Mucosa of rectum (tissue), 2 donors: Measurements from ENCODE around the gene KIF5A.
A peak's percentile ranks its signal among the peaks of the same experiment; 100 is the strongest.

ENCODE experiments used
- H3K27ac ChIP-seq, 2 donors: one replicate each; pipeline ENCODE4 v1.7.0; 2013; ENCODE audit warnings: inconsistent platforms in 2 of 2, low read depth in 2 of 2, low read length in 2 of 2
- H3K27me3 ChIP-seq, 2 donors: one replicate each; pipeline ENCODE4 v1.7.0; 2013; ENCODE audit warnings: low read length in 2 of 2; ENCODE audit not compliant: control insufficient read depth in 2 of 2, insufficient read depth in 2 of 2
- H3K36me3 ChIP-seq, 2 donors: one replicate each; pipeline ENCODE4 v1.7.0; 2013; ENCODE audit warnings: low read length in 2 of 2; ENCODE audit not compliant: control insufficient read depth in 2 of 2, insufficient read depth in 2 of 2
- H3K4me1 ChIP-seq, 2 donors: one replicate each; pipeline ENCODE4 v1.7.0; 2013; ENCODE audit warnings: low read length in 2 of 2, mild to moderate bottlenecking in 1 of 2; ENCODE audit not compliant: control insufficient read depth in 2 of 2, insufficient read depth in 2 of 2
- H3K4me3 ChIP-seq, 2 donors: one replicate each; pipeline ENCODE4 v1.7.0; 2013; ENCODE audit warnings: low read length in 2 of 2
- H3K9ac ChIP-seq, 2 donors: one replicate each; pipeline ENCODE4 v1.7.0; 2013; ENCODE audit warnings: low read length in 2 of 2, low read depth in 1 of 2, mild to moderate bottlenecking in 1 of 2
- H3K9me3 ChIP-seq, 2 donors: one replicate each; pipeline ENCODE4 v1.7.0; 2013; ENCODE audit warnings: low read length in 2 of 2; ENCODE audit not compliant: control insufficient read depth in 2 of 2
- donor health status: healthy.
- donor health status: Normal muscosa, but diverticular disease.

KIF5A gene

DNA sequence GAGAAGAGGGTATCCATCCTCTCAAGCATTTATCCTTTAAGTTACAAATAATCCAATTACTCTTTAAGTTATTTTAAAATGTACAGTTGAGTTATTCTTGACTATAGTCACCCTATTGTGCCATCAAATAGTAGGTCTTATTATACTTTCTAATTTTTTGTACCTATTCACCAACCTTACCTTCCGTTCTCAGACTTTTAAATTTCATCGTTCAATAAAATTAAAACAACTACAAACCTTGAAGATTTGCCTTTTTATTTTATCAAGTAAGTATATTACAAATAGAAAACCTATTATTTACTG is 1.9 kb upstream of the KIF5A start:
- Histone ChIP-seq H3K36me3 (no peaks in the 10 kb centered on the region), H3K9ac (no peak overlapping the region), H3K4me3 (no peak overlapping the region), H3K27me3 (peaks cover 20 to 23% of the 10 kb centered on the region in 2 donors), H3K4me1 (peaks cover 12 to 18% of the 10 kb centered on the region in 2 donors), H3K9me3 (no peaks in the 10 kb centered on the region), H3K27ac (no peak overlapping the region)

DNA sequence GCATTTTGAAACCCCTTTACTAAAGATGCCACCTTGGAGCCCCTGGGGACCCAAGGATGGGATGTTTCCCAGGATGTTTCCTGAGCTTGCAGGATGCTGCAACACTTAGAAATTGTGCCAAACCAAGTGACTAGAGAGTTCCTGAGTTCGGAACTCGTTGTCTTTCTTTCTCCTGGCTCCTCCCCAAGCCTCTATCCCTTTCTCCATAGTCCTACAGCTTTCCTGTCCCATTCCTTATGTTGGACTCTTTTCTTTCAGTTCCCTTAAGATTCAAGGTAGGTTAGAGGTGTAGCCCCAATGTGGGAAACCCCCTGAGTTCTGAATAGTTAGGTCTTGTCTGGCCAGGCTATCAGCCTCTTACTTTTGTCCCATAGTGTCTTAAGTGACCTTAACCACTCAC is 1.4 kb upstream of the KIF5A start:
- Histone ChIP-seq H3K4me3 (no peak overlapping the region), H3K27ac (no peak overlapping the region), H3K9ac (no peak overlapping the region), H3K9me3 (no peaks in the 10 kb centered on the region), H3K36me3 (no peaks in the 10 kb centered on the region), H3K4me1 (peaks cover 12 to 18% of the 10 kb centered on the region in 2 donors), H3K27me3 (peaks cover 20 to 26% of the 10 kb centered on the region in 2 donors)

DNA sequence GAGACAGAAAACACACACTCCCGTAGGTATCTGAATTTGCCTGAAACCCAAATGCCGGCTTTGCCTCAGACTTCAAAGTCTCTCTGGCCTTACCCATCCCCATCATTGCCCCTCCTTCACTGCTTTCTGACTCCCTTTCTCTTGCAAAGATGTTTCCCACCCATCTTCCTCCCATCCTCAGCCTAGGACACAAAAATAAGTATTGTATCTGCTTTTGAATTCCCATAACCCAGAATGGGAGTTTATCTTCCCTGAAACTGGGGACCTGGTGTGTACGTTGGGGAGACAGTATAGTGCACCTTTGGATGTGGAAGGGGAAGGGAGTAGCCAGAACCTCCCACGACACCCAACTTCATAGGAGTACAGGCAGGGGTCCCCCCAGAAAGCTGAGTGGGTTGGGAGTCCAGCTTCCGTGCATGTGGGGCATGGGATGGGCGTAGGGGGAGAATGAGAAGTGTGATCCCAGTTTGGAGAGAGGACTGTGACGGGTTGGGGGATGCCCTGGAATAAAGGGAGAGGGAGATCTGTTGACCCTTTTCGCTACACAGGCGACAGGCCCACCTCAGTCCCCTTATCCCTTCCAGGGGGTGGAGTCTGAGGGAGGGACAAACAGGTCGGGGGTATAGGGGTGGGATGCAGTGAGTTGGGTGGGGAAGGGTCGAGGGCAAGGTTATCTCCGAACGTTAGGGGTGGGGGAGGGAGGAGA is 488 bp upstream of the KIF5A start:
- Histone ChIP-seq H3K9me3 (no peaks in the 10 kb centered on the region), H3K4me1 (peaks cover 12 to 18% of the 10 kb centered on the region in 2 donors), H3K9ac (no peak overlapping the region), H3K4me3 (peak overlapping the region; percentile 43 to 63), H3K27ac (no peak overlapping the region), H3K27me3 (peaks cover 20 to 26% of the 10 kb centered on the region in 2 donors), H3K36me3 (no peaks in the 10 kb centered on the region)

DNA sequence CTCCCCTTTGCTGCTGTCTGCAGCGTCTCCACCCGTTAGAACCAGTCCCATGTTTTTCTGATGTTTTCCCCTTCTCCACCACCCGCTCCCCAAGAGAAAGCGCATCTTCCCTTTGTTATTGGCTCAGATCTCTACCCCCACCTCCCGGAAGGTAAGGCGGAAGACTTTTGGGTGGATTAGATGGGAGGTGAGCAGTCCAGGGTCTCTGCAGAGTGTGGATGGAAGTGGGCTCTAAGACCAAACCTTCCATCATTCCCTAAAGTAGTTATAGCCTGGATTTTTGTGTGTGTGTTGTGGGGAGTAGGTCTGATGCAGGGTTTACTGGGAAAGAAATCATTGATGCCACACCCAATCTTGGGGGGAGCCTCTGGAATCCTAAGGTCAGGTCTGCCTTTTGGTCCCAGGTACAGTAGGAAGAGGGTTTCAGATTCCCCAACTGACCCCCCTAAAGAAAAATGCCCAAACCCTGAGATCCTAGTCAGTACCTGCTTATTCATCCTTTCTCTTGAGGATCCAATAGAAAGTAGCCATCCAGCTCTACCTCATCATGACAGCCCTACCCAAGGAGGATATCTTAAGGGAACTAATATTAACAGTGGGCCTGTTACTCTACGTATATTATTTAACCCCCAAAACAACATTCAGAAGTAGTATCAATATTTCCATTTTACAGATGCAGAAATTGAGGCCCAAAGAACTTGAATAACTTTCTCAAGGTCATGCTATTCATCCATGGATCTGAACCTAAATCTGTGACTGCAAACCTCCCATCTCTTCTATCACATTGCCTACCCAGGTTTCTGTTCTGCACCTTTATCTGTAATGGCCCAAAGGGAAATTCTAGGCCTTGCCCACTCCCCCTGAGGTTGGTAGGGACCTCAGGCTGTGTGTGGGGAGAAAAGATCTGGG is 1.1 kb downstream of the KIF5A start:
- Histone ChIP-seq H3K4me1 (peaks cover 6 to 9% of the 10 kb centered on the region in 2 donors), H3K27me3 (peaks cover 20 to 26% of the 10 kb centered on the region in 2 donors), H3K9ac (peak overlapping the region in 1 of 2 donors; percentile 28), H3K36me3 (no peaks in the 10 kb centered on the region), H3K4me3 (no peak overlapping the region), H3K9me3 (no peaks in the 10 kb centered on the region), H3K27ac (no peak overlapping the region)

DNA sequence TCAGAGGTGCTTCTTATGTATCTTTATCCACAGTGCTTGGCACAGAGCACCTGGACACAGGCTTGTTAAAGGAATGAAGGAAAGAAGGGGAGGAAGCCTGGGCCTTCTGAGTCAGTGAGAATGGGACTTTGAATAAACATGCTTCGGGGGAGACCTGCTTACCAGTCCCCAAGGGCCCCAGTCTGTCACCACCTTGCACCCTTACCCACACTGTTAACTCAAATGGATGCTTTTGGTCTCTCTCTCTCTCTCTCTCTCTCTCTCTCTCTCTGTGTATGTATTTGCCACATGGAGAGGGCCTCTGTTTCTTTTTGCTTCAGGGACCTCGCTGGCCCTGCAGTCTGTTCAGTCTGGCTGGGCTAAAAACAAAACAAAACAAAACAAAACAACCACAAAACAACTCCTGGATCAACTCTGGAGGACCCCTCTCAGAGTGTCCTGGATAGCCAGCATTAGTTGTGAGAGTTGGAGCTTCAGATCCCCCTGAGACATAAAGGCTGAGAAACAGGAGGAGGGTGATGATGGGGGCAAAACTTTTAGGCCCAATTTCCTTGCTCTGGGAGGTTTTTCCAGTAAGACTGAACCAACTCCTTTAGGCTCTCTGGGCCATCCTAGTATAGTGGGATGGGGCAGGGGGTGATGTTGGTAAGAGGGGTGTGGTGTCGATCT is 1.9 kb downstream of the KIF5A start:
- peaks cover 0 to 3% of the 10 kb centered on the region in 2 donors for H3K4me1 ChIP-seq
- H3K9ac ChIP-seq = no peak overlapping the region
- H3K4me3 ChIP-seq = no peak overlapping the region
- H3K27ac ChIP-seq = no peak overlapping the region
- H3K36me3 ChIP-seq = no peaks in the 10 kb centered on the region
- H3K9me3 ChIP-seq = no peaks in the 10 kb centered on the region
- peaks cover 20 to 26% of the 10 kb centered on the region in 2 donors for H3K27me3 ChIP-seq

DNA sequence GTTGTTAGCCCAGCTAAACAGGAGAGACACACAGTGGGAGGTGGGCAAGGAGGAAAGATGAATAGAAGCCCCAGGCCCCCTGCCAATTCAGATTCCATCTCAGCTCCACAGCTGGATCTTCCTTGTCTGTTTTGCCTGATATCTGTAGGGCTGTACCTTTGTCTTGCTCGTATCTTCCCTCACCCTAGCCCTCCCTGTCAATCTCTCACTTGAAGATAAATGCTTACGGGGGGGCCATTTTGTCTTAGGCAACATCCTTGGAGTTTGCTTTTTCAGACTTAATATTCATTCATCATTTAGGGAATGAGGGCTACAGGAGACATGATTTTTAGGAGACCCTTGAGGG is 2.4 kb downstream of the KIF5A start:
- H3K9ac ChIP-seq = no peak overlapping the region
- H3K27me3 ChIP-seq = peaks cover 20 to 26% of the 10 kb centered on the region in 2 donors
- no peaks in the 10 kb centered on the region for H3K9me3 ChIP-seq
- H3K4me1 ChIP-seq = peaks cover 0 to 2% of the 10 kb centered on the region in 2 donors
- H3K36me3 ChIP-seq = no peaks in the 10 kb centered on the region
- no peak overlapping the region for H3K27ac ChIP-seq
- H3K4me3 ChIP-seq = no peak overlapping the region

DNA sequence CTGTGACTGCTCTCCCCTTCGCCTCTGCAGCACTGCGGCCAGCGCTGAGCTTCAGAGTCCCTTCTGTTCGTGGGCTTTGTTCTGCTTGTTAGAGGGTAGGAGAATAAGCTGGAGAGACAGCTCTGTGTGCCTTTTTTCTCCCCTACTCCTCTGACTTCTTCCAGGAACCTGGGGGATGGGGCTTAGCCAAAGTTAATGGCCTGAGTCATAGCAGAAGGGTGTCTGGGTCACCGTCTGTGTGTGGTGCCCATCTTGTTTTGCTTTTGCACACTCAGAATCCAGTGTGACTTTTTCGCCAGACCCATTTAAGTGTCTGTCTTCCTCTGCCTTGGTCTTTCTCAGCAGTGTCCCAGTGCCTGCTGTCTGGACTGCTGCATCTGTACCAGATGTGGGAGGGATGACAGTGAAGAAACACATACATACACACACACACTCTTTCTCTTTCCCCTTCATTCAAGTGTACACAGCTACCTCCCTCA is 3.0 kb downstream of the KIF5A start:
- H3K27ac ChIP-seq = no peak overlapping the region
- no peaks in the 10 kb centered on the region for H3K36me3 ChIP-seq
- H3K9ac ChIP-seq = no peak overlapping the region
- H3K4me3 ChIP-seq = no peak overlapping the region
- H3K4me1 ChIP-seq = no peaks in the 10 kb centered on the region
- H3K9me3 ChIP-seq = no peaks in the 10 kb centered on the region
- H3K27me3 ChIP-seq = peaks cover 20 to 26% of the 10 kb centered on the region in 2 donors

DNA sequence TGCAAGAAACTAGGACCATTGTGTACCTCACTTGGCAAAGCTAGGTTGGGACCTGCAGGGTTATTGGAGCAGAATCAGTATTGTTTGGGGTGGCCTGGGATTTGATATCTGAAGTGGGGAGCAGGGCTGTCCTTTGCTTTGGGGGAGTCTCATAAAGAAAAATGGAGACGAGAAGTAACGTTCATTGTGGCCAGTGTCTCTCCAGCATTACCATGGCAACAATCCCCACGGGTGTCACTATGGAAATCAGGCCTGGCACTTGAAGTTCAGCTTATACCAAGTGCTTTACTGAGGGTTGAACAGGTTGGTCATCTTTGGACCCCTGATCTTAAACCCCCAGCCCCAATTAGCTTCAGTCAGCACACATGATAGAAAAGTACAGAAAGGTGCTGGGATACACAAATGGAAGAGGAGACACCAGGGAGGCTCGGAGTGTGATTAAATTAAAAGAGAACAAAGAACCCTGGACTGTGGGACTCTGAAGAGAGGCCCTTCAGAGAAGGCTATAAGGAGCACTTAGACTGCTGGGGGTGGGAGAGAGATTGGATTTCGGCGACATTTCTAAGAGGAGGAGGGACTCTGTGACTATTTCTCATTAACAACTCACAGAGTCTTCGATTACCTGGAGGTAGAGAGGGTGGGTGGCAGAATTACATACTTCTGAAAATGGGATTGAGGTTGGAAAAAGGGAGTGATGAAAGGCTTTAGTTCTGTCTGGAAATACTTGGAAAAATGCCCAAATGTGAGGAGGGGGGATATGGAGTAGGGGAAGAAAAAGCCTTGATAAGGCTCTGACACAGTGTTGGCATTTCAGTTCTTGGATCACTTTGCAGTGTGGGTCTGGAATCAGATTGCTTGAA is 3.7 kb downstream of the KIF5A start:
- Histone ChIP-seq H3K4me1 (no peaks in the 10 kb centered on the region), H3K4me3 (no peak overlapping the region), H3K27me3 (peaks cover 16 to 24% of the 10 kb centered on the region in 2 donors), H3K36me3 (no peaks in the 10 kb centered on the region), H3K27ac (no peak overlapping the region), H3K9ac (no peak overlapping the region), H3K9me3 (no peaks in the 10 kb centered on the region)

DNA sequence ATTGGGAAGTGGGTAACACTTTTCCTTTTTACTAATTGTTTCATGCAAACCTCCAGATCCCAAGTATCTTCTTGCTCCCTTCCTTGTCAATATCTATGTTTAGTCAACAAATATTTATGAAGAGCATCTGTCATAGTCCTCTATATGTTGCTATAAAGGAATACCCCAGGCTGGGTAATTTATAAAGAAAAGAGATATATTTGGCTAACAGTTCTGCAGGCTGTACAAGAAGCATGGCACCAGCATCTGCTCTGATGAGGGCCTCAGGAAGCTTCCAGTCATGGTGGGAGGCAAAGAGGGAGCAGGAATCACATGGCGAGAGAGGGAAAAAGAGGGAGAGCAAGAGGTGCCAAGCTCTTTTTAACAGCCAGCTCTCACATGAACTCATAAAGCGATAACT is 4.6 kb downstream of the KIF5A start:
- no peak overlapping the region for H3K27ac ChIP-seq
- peaks cover 8 to 15% of the 10 kb centered on the region in 2 donors for H3K27me3 ChIP-seq
- H3K4me1 ChIP-seq = no peaks in the 10 kb centered on the region

More for the DNA sequence above, 4.6 kb downstream of the KIF5A start:
- no peaks in the 10 kb centered on the region for H3K9me3 ChIP-seq
- H3K9ac ChIP-seq = no peak overlapping the region
- no peaks in the 10 kb centered on the region for H3K36me3 ChIP-seq
- no peak overlapping the region for H3K4me3 ChIP-seq
